GM21576 (cell line): ENCODE data around the gene ADCY2.

Experiments used
- ATAC-seq: cut with Tn5 transposase; IDR thresholded peaks from one replicate; pipeline ENCODE4 v1.9.1; 2021; ENCODE audit warnings: mild to moderate bottlenecking, moderate library complexity; ENCODE audit not compliant: unreplicated experiment

Gene ADCY2

GRCh38 chr5:7500256-7500655 is 104.3 kb downstream of the ADCY2 start:
- no peak for ATAC-seq

- no peak for ATAC-seq
Observed at GRCh38 chr5:7501061-7501460, 105.1 kb downstream of the ADCY2 start.

DNA sequence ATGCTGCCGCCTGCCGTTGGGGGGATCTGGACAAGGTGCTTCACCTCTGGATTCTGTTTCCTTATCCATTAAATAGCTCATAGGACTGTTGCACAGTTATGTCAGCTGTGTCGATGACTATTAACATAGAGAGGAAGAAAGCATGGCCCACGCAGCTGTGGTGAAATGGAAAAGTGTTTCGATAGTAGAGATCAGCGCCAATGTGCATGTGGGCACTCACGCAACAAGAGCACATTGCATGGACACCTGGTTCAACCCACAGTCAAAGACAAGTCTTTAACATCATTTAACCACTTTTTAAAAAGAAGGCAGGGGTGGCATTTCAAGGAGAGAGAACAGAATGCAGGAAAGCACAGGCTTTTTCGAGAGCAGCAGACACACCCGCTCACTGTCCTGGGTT is 107.6 kb downstream of the ADCY2 start:
- no peak for ATAC-seq

DNA sequence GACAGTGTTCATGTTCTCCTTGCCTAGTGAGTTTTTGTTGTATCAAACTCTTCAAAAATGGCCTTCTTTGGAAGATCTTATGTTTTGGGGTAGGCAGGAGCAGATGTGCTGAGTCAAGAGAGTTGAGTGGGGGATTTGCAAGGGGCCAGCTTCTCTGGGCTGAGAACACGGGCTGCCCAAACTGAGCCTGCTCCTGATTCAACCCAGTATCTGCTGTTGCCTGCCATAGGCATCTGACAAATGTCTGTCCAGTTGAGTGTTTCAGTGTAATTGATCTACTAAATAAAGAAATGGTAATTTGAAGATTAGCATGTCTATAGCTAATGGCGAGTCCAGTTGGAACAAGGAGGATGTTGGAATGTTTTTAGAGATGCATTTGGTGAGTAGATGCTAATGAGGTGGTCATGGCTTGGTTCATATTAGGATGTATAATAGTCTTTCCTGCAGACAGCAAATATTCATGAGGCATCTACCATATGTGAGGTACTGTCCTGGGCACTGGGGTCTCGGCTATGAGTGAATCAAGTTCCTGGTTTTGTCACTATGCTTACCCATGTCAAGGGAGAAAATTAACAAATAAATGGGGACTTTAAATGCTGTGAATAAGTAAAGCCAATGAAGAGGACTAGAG is 119.5 kb downstream of the ADCY2 start:
- no peak for ATAC-seq

DNA sequence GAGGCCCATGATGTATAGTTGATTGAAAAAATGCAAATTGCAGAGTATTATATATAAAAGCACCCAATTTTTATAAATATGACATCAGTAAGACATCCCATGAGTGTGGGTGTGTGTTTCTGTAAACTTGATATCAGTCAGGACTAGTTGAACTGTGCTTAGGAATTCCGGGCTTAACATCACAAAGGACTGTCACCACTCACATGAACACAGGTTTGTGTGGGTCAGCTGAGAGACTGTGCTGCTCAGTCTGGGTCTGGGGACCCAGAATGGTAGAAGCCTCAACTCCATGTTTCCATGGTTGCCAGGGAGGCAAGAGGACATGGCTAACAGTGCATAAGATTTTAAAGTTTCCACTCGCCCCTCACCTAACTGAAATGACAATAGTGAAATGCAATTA is 120.3 kb downstream of the ADCY2 start:
- no peak for ATAC-seq

DNA sequence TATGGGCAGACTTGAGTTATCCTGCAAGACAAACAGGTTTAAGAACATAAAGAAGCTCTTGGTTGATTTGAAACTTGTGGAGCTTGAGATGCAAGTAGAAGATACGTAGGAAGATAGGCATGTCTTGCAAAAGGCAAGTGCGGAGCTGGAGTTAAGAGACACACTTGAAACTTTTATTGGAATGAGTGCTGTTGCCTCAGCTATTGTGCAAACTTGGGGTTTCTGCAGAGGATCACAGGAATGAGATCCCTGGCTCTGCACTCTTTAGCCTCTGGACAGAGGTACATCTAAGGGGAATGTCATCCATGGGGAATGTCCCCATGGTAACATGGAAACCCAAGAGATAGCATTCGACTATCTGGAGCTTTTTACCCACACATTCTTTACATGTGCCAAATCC is 121.1 kb downstream of the ADCY2 start:
- ATAC-seq: no peak

DNA sequence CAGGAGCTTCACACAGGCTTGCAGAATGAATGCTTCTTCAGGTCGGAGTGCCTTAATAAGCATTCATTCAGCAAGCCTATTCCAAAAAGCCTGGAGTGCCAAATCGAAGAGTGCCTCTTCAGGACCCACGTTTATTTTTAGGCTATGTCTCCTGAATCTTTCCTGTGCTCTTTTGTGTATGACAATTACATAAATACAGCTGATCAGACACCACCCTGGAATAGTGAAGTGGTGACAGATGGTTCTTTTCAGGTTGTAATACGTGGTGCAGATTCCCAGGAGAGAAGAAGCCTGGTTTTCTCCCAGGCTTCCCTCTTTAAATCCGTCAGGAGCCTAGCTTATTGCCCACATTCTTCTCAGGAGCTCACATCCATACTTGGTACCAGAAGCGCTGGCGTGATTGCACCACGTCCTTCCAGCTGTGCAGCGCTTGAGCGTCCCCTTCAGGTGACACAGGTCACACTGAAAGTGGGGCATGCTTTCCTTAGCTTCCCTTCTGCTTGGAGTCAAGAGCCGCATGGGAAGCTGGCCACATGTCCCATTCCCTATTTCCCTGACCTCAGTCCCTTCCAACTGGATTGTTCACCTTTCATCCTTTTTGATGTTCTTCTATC is 123.1 kb downstream of the ADCY2 start:
- ATAC-seq: no peak

DNA sequence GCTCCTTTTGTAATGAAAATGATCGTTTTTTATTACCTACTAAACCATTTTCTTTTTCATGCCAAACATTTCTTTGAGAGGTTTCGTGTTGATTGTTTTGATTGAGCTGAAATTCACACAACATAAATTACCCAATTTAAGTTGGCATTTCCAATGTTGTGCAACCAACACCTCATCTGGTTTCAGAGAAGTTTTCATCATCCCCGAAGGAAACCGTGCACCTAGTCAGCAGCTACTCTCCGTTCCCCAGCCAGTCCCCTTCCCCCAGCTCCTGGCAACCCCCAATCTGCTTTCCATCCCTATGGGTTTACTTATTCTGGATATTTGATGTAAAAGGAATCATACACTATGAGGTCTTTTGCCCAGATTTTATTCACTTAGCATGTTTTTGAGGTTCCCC is 123.6 kb downstream of the ADCY2 start:
- ATAC-seq: no peak

DNA sequence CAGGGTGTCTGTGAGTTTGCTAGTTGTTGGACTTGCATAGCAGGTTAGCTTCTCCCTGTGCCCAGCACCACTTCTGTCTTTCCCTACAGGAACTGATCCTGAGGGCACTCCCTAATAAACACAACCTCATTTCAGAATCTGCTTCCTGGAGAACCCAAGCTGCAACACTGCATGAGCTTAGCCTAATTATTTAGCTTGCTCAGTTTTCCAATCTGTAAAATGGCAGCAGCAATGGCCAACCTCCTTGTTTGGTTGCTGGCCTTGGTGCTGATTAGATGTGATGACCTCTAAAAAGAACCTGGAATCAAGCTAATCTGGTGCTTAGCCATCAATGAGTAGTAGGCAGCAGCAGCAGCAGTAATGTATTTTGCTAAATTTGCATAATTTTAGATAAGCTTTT is 133.9 kb downstream of the ADCY2 start:
- ATAC-seq: no peak

DNA sequence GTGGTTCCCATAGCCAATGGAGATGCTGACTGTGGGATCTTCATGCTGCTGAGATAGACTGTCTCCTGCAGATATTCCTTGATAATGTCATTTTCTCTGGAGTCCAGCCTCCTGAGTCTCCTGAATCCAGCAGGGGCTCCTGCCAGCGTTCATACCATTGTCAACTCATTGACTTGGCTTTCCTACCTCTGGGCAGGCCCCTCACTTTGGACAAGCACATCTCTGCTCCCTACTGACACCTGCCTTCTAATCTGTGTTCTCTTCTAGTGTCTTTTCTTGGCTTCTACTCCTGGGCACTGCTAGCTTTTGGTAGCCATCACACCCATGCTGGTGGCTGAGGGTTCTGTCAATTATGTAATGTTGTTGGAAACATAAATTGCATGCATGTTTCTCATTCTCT is 138.0 kb downstream of the ADCY2 start:
- ATAC-seq: no peak

GRCh38 chr5:7534505-7534904 is 138.6 kb downstream of the ADCY2 start:
- ATAC-seq: no peak

- ATAC-seq: no peak
Observed at GRCh38 chr5:7537573-7537972, 141.6 kb downstream of the ADCY2 start.

DNA sequence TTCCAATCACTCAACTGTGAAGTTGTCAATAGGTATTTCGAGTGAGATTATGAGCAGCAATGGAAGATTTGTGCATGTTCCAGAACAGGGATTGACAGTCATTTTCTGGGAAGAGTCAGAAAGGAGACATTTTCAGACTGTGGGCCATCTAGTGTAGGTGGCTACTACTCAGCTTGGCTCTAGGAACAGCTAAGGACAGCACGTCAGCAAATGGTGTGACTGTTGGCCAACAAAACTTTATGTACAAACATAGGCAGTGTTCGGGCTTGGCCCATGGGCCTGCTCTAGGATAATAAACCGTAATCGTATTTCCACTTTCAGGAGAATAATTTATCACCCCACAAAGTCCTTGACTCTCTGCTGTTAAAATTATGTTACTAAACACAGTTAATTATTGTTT is 143.6 kb downstream of the ADCY2 start:
- no peak for ATAC-seq

- ATAC-seq: no peak
Observed at GRCh38 chr5:7540736-7541485, 145.0 kb downstream of the ADCY2 start.

- no peak for ATAC-seq
Observed at GRCh38 chr5:7541898-7542297, 146.0 kb downstream of the ADCY2 start.

DNA sequence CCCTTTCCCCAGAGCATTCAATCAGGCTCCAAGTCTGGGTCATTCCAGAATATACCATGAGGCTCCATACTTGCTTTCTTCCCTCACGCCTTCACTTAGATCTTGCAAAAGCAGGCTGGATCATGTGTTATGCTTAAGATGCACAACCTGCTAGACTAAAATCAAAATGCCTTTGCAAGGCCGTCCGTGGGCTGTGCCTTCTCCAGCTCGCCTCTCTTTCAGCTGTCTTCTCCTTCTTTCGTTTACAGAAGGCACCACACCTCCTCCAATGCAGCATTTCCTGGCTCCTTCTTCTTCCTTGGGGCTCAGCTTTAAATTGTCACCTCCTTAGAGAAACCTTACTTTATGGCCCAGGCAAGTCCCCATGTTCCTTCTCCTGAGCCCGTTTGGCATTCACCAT is 150.6 kb downstream of the ADCY2 start:
- ATAC-seq: no peak

DNA sequence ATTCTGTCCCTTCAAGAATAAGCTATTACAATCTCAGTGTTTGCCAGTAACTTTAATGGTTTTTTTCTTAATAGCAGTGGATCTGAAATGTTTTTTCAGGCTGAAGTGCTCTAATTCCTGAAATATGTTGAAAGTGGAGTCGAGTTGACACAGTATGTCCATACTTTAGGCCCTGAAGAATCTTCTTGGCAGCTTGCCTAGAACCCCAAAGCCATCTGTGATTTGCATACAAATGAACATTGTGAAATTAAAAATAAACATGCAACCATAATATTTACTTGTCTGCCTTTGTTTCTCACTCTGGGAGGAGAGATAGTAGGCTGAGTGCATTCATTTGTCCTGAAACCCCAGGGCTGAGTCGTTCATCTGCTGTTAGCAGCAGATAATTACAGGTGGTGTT is 152.7 kb downstream of the ADCY2 start:
- no peak for ATAC-seq

DNA sequence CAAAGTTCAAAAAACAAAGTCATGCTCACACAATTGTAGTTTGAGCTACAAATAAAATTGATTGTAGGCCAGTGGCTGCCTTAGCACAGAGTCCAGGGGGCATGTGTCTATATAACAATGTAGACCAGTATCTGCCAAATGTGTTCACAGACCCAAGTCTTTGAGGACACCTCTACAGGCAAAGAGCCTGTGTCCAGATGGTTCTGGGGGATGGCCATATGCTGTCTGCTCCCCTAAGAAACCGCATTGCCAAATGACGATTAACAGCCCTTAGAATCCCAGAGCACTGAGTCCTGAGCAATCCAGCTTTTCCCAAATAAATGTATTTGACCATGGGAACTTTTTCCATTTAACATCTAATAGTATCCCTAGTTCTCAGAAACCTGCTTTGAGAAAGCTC is 169.6 kb downstream of the ADCY2 start:
- no peak for ATAC-seq

DNA sequence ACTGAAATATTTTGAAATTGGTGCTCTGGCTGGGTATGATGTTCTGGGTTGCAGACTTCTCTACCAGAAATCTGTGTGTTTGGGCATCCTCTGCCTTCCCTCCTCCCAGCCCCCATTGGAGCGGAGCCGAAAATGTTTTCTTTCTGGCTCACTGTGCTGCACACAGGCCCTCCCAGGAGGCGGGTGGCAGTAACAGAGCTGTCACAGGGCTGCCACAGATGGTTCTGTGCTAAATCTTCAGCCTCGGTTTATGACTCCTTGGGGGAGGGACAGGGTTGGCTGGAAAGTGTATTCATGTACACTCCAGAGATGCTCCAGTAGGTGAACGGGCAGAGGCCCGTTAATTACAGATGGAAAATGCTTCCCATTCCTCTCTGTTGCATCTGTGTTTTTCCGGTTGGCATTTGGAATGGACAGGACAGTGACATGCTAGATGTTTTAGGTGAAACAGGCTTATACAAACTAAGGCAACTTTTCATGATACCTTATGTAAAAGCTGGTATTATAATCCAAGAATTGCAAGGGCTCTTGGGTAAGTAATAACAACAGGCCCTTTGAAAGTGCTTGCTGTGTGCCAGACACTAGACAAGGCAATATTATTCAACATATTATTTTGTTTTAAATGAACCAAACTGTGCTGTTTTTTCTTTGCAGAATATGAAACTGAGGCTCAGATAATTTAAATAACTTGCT is 180.2 kb downstream of the ADCY2 start:
- no peak for ATAC-seq

DNA sequence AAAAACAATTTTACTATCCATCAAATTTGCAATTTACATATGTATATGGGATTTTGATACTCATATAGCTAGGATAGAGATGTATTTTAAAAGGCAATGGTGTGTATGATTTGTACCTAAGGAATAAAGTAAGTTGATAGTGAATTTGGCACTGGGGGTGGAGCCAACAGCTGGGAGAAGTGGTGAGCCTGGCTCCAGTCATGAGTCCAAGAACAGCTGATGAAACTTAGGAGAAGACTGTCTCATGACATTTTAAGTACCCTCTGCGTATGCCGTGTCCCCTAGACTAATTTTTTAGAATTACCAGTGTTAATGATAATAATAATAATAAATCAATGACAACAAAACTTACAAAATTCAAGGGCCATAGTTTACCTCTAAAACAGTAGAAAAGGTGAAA is 181.4 kb downstream of the ADCY2 start:
- ATAC-seq: no peak

GRCh38 chr5:7578071-7578470 is 182.1 kb downstream of the ADCY2 start:
- no peak for ATAC-seq

DNA sequence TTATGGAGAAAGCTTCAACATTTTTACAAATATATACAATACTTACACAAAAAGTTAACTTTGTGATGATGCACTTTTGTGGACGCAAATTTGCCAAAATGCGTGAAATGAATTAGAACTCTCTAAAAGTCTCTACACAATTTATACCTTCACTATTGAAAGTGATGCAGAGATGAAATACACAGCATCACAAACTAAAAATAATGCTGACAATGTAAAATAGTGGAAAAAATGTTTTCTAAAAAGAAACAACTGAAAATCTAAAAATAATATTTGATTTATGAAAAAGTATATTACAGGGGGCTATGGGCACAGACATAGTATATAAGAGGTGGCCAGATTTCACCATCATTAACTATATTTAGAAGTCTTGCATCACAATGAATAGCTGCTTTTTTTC is 188.8 kb downstream of the ADCY2 start:
- no peak for ATAC-seq
